Thoracic aorta (tissue), 2 donors: ENCODE results near the gene EPHB2. TPM values are rescaled to one million over a fixed set of nuclear protein-coding genes. Genes with fewer than 3 reads are reported as not detected.

Experiments
- ATAC-seq: fragments of 150-250 bp; one replicate; pipeline ENCODE4 v1.8.0; 2017; ENCODE audit warnings: low read depth; ENCODE audit not compliant: insufficient number of reproducible peaks, low FRiP score
- DNase-seq: peaks from one replicate; pipeline ENCODE4 v3.0.0-alpha.2; 2020; ENCODE audit warnings: low spot score
- H3K27ac ChIP-seq, 2 donors: fragments of 200-600 bp; sonication (generic); 1 replicate in 1 of 2; 2 replicates in 1 of 2; pipeline ENCODE4 v1.5.1; 2016; ENCODE audit warnings: mild to moderate bottlenecking in 2 of 2, moderate library complexity in 2 of 2
- H3K27me3 ChIP-seq: fragments of 200-600 bp; sonication (generic); replicated peaks from 2 replicates; pipeline ENCODE4 v1.6.0; 2016; ENCODE audit warnings: mild to moderate bottlenecking; ENCODE audit not compliant: insufficient read depth
- H3K36me3 ChIP-seq: fragments of 200-600 bp; sonication (generic); one replicate; pipeline ENCODE4 v1.5.1; 2016
- H3K4me1 ChIP-seq, 2 donors: fragments of 200-600 bp; sonication (generic); 1 replicate in 1 of 2; 2 replicates in 1 of 2; pipeline versions ENCODE4 v1.5.1 to v1.6.0; 2016; ENCODE audit warnings: low read depth in 2 of 2, mild to moderate bottlenecking in 1 of 2; ENCODE audit not compliant: control insufficient read depth in 1 of 2
- H3K4me3 ChIP-seq: fragments of 200-600 bp; sonication (generic); 2 replicates; pipeline ENCODE4 v1.5.1; 2016; ENCODE audit warnings: mild to moderate bottlenecking
- H3K9me3 ChIP-seq: fragments of 200-600 bp; sonication (generic); 2 replicates; pipeline ENCODE4 v1.5.1; 2016
- total RNA-seq, 2 donors: library from RNA; depleted of rRNA; stranded (reverse); fragments of >200 nt; gene quantifications; one replicate each; pipeline versions ENCODE4 v1.1.0 to v1.2.3, GENCODE V29; 2016
- TF ChIP-seq, protein P1 (sequence below): fragments of 200-600 bp; sonication (generic); IDR thresholded peaks from one replicate; pipeline ENCODE4 v1.5.1; 2019; ENCODE audit warnings: antibody characterized with exemption

EPHB2 gene
- total RNA-seq, 2 donors from 2014 or later, result 9.3 to 10.0 TPM

DNA sequence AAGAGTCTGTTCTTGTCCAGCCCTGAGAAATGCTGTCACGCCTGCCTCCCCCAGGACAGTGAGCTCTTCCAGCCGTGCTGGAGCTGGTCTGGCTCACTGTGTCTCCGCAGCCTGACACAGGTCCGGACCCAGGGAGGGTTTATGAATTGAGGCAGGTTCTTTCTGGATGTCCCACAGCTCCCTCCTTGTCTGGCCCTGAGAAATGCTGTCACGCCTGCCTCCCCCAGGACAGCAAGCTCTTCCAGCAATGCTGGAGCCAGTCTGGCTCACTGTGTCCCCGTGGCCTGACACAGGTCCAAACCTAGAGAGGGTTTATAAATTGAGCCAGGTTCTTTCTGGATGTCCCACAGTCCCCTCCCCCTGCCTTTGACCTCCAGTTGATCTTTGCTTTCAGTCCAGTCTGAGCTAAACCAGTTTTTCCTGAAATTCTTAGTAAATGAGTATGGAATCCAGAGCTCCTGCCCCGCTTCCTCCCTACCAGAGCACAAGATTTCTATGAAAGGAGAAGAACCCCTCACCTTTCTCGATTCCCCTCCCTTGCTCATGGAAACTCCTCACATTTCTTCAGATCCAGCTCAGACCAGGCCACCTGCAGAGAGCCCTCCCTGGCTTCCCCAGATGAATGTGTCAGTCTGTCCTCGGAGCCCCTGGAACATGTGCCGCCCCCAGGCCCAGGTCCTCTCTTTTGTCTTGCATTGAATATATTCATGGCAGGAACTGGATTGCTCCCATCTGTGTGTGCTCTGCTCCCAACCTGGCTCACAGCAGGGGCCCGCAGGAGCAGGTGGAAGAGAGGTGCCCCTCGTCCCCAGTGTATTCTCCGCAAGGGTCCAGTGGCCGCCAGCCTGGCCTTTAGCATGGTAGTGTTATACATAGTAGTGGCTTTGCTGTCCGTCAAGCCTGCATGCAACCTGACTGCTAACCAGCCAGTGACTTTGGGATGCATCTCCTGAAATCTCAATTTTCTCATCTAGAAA is 116.3 kb downstream of the EPHB2 start:
- no peaks in the 10 kb centered on the region for H3K36me3 ChIP-seq
- H3K27ac ChIP-seq, result peak overlapping the region in 1 of 2 donors; percentile 18
- TF ChIP-seq, protein P1, sequence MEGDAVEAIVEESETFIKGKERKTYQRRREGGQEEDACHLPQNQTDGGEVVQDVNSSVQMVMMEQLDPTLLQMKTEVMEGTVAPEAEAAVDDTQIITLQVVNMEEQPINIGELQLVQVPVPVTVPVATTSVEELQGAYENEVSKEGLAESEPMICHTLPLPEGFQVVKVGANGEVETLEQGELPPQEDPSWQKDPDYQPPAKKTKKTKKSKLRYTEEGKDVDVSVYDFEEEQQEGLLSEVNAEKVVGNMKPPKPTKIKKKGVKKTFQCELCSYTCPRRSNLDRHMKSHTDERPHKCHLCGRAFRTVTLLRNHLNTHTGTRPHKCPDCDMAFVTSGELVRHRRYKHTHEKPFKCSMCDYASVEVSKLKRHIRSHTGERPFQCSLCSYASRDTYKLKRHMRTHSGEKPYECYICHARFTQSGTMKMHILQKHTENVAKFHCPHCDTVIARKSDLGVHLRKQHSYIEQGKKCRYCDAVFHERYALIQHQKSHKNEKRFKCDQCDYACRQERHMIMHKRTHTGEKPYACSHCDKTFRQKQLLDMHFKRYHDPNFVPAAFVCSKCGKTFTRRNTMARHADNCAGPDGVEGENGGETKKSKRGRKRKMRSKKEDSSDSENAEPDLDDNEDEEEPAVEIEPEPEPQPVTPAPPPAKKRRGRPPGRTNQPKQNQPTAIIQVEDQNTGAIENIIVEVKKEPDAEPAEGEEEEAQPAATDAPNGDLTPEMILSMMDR, result no peak
- H3K9me3 ChIP-seq, result no peaks in the 10 kb centered on the region
- H3K4me1 ChIP-seq, result peaks cover 4 to 43% of the 10 kb centered on the region in 2 donors
- ATAC-seq, result no peak
- no peaks in the 10 kb centered on the region for H3K27me3 ChIP-seq
- DNase-seq, result no peak
- no peak overlapping the region for H3K4me3 ChIP-seq

DNA sequence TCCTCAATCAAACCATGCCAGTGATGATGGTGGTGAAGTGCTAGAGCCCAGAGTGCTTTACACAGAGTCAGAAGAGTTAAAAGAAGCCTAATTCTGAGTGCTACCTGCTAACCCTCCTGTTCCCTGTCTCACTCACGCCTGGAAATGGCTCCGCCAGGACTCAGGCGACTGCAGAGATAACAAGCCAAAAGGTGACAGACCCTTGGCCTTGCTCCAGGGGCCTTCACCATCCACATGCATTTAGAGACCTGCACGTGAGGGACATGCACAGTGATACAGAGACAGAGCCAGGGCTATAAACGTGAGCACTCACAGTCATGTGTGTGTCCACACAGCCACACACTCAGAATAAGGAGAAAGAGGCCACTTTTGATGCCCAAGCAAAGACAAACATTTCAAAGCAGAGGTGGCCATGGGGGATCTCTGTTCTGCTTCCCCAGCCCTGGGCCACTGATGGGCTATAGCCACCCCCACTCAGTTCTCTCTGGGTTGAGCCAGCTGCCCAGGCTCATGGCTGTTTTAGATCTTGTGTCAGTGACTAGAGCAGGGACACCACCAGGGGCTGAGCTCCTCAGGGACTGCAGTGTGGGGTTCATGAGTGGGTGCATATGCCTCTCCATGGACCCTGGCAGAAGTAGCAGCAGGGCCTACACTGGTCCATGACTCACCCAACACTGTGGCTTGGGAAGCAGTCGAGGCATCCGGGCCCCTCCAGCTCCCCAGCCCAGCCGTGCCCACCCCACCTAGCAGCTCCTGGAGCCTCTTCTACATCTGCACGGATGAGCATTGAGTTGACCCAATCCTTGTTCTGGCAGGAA is 117.2 kb downstream of the EPHB2 start:
- Histone ChIP-seq H3K27ac (no peak overlapping the region), H3K4me1 (peaks cover 4 to 43% of the 10 kb centered on the region in 2 donors), H3K27me3 (no peaks in the 10 kb centered on the region), H3K4me3 (no peak overlapping the region), H3K36me3 (no peaks in the 10 kb centered on the region), H3K9me3 (no peaks in the 10 kb centered on the region)
- ATAC-seq (no peak), DNase-seq (no peak)
- TF ChIP-seq, protein P1, result no peak

DNA sequence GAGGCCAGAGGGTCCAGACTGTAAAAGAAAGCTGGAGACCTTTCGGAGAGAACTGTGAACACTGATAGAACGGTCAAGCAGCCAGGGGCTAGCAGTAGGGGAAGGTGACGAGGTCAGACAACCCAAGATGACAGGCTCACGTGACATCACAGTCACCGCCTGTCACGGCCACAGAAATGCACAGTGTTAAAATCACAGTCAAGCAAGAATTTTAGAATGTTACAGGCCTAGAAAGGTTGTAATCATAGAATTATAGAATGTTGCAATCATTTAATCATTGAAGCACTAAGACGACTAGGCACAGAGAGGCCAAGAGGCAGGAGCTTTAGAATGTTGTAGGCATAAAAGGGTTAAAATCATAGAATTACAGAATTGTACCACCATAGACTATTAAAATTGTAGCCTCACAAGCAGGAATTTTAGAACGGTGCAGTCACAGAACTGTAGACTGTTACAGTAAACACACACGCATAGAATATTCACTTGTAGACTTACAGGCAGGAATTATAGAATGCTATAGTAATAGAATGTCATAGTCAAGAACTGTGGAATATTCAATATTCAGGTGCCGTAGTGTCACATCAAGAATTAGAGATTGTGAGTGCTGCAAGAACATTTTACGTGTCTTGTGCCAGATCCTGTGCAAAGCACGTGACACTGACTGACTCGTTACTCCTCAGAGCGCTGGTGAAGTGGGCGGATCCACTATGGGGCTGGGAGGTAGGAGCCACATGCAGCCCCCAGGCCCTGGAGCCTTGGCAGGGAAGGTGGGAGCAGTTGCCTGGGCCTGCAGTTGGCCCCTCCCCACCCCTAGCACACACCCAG is 118.1 kb downstream of the EPHB2 start:
- TF ChIP-seq, protein P1, result no peak
- Histone ChIP-seq H3K9me3 (no peaks in the 10 kb centered on the region), H3K27me3 (no peaks in the 10 kb centered on the region), H3K27ac (no peak overlapping the region), H3K4me3 (no peak overlapping the region), H3K4me1 (peaks cover 4 to 43% of the 10 kb centered on the region in 2 donors), H3K36me3 (no peaks in the 10 kb centered on the region)
- no peak for DNase-seq
- ATAC-seq, result no peak

DNA sequence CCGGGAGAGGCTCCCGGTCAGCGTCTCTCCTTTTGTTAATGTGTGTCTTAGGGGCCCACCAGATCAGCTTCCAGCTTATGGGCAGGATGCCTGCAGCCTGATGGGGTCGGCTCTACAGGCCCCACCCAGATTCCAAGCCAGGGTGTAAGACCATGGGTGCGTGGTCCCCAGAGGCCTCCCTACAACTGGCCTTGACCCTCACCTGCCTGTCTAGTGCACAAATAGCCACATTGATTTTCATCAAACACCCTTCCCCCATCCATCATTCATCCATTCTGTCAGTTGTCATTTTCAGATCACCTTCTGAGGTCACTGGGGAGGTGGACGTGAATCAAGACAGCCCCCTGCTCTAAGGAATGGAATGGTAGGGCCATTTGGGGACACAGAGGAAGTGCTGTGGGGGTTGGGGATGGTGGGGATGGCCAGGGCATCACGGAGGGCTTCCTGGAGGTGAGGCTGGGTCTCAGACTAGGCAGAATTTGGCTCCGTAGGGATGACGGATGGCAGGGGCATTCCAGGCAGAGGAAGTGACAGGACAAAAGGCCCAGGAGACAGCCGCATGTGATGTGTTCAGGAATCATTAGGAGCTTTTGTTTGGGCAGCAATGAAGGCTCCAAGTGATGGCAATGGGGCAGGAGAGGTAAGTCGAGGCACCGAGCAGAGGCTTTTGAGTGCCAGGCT is 118.8 kb downstream of the EPHB2 start:
- TF ChIP-seq, protein P1, result no peak
- no peak overlapping the region for H3K27ac ChIP-seq
- ATAC-seq, result no peak
- H3K9me3 ChIP-seq, result no peaks in the 10 kb centered on the region
- no peaks in the 10 kb centered on the region for H3K27me3 ChIP-seq
- DNase-seq, result no peak
- H3K4me3 ChIP-seq, result no peak overlapping the region
- peaks cover 4 to 43% of the 10 kb centered on the region in 2 donors for H3K4me1 ChIP-seq
- no peaks in the 10 kb centered on the region for H3K36me3 ChIP-seq
